Measurements from ENCODE around the gene CCNJ.

The CCNJ gene

GRCh38 chr10:96107623-96108038 is 64.2 kb downstream of the CCNJ start:
- TF ChIP-seq SIN3A (IDR thresholded peaks at IDR 0.05; ENCODE audit: borderline replicate concordance, insufficient read depth, low read length) (no peak), TAF1 (IDR thresholded peaks at IDR 0.05; ENCODE audit: borderline replicate concordance, insufficient read depth, low read length) (no peak), POLR2AphosphoS5 (IDR thresholded peaks at IDR 0.05; ENCODE audit: low read depth, low read length) (no peak), REST (IDR thresholded peaks at IDR 0.05; ENCODE audit: insufficient read depth in 1 of 2, low read depth in 2 of 2, low read length in 2 of 2) (no peak), FOXP2 (optimal IDR thresholded peaks at IDR 0.05; ENCODE audit: borderline replicate concordance, extremely low read depth, extremely low read length, insufficient read depth) (no peak)

Measured in PFSK-1 (cell line).